CD8-positive, alpha-beta memory T cell (primary cell): ENCODE results near the gene MARCHF9. TPM values are rescaled to one million over a fixed set of nuclear protein-coding genes. Genes with fewer than 3 reads are reported as not detected.

Experiments used
- CTCF ChIA-PET: fragments of 350-600 bp; sonication (Branson Sonifier 250); formaldehyde crosslinking; loops from one replicate; lab custom pipeline; 2021; ENCODE audit warnings: antibody characterized with exemption; lab: Charles Lee
- POLR2A ChIA-PET: fragments of 350-600 bp; sonication (Branson Sonifier 250); formaldehyde crosslinking; loops from one replicate; lab custom pipeline; 2021; ENCODE audit warnings: antibody characterized with exemption; lab: Charles Lee
- DNase-seq, 5 donors: peaks; one replicate each; pipeline versions ENCODE4 v3.0.0 to v3.0.0-alpha.2; 2020 to 2022; ENCODE audit warnings: mixed read lengths in 1 of 5
- H3K27ac ChIP-seq: one replicate; pipeline ENCODE4 v1.7.0; 2013; ENCODE audit warnings: low read depth, mild to moderate bottlenecking, low read length, moderate library complexity
- H3K27me3 ChIP-seq: 2 replicates; pipeline ENCODE4 v1.7.0; 2013; ENCODE audit warnings: low read length, mild to moderate bottlenecking; ENCODE audit not compliant: insufficient read depth, poor library complexity, severe bottlenecking
- H3K36me3 ChIP-seq: 2 replicates; pipeline ENCODE4 v1.7.0; 2013; ENCODE audit warnings: mild to moderate bottlenecking, low read length, moderate library complexity; ENCODE audit not compliant: insufficient read depth
- H3K4me1 ChIP-seq: 2 replicates; pipeline ENCODE4 v1.7.0; 2013; ENCODE audit warnings: mild to moderate bottlenecking, low read length, moderate library complexity; ENCODE audit not compliant: insufficient read depth
- H3K4me3 ChIP-seq: 2 replicates; pipeline ENCODE4 v1.7.0; 2013; ENCODE audit warnings: mild to moderate bottlenecking, low read length
- H3K9me3 ChIP-seq: 2 replicates; pipeline ENCODE4 v1.7.0; 2013; ENCODE audit warnings: mild to moderate bottlenecking, low read length
- H3K27ac Mint-ChIP-seq, 8 donors: one replicate each; pipeline ENCODE4 v1.8.0; 2020 to 2021; ENCODE audit warnings: mixed read lengths in 8 of 8, mild to moderate bottlenecking in 6 of 8, inconsistent platforms in 3 of 8, moderate library complexity in 3 of 8
- H3K27me3 Mint-ChIP-seq, 2 donors: one replicate each; pipeline ENCODE4 v1.8.0; 2020 to 2021; ENCODE audit warnings: mixed read lengths in 2 of 2, mild to moderate bottlenecking in 1 of 2, moderate library complexity in 1 of 2
- H3K36me3 Mint-ChIP-seq, 3 donors: one replicate each; pipeline ENCODE4 v1.8.0; 2020 to 2021; ENCODE audit warnings: mixed read lengths in 3 of 3, inconsistent platforms in 1 of 3, mild to moderate bottlenecking in 1 of 3
- H3K4me1 Mint-ChIP-seq, 3 donors: one replicate each; pipeline ENCODE4 v1.8.0; 2020 to 2021; ENCODE audit warnings: mixed read lengths in 3 of 3, inconsistent platforms in 1 of 3, mild to moderate bottlenecking in 1 of 3
- H3K4me3 Mint-ChIP-seq, 7 donors: one replicate each; pipeline ENCODE4 v1.8.0; 2020 to 2021; ENCODE audit warnings: mixed read lengths in 7 of 7, mild to moderate bottlenecking in 6 of 7, moderate library complexity in 4 of 7, inconsistent platforms in 2 of 7
- H3K9me3 Mint-ChIP-seq, 5 donors: one replicate each; pipeline ENCODE4 v1.8.0; 2020 to 2022; ENCODE audit warnings: mixed read lengths in 5 of 5, mild to moderate bottlenecking in 3 of 5, moderate library complexity in 2 of 5, inconsistent platforms in 1 of 5
- polyA plus RNA-seq: library from polyadenylated mRNA; unstranded; fragments of 300-500 nt; fragmentation: Illumina TruSeq; gene quantifications from one replicate; pipeline ENCODE4 v1.2.3, GENCODE V29; 2021
- total RNA-seq, 2 experiments: library from RNA; stranded (reverse); gene quantifications; one replicate each; pipeline ENCODE4 v1.2.3, GENCODE V29; 2021

MARCHF9 gene
- total and polyA plus RNA-seq, 3 experiments from 2014 or later, result 5.7 to 27.2 (median 26.3) TPM

DNA sequence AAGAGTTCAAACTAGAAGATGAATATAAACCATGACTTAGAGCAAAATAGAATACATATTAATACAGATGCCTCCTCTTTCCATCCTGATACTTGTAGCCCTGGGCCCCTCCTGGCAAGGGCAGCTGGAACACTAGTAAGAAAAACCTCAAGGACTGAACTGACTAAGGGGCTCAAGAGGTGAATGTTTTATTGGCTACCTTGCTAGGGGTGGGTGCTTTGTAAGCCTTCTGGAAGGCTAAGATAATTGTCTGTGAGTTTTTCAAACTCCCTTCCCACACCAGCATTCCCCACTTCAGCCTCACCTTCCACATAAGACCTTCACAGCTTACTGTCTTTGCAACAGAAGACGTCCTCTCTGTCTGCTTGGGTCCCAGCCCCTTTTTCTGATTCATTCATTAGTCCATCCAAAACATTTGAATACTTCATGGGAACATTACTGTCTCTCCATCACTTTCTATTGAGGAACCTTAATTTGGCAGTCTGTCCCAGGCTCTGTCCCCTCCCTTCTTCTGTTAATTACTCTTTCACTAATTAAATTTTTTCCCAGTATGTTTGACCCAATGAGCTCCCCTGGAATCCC, 1.1 kb upstream of the MARCHF9 start:
- Histone ChIP-seq H3K4me3 (peak overlapping the region; percentile 65), H3K9me3 (no peaks in the 10 kb centered on the region), H3K36me3 (peaks cover 15% of the 10 kb centered on the region), H3K27ac (peak overlapping the region; percentile 69), H3K27me3 (no peaks in the 10 kb centered on the region), H3K4me1 (peaks cover 50% of the 10 kb centered on the region)
- POLR2A ChIA-PET, result interaction anchor here (0.6 to 3.0 kb wide), 2 partner anchors 12 to 13 kb away, joined by 3 to 12 read pairs; partner anchors contain the start of gene CYP27B1
- Mint-ChIP-seq H3K4me1 (peaks cover 50 to 66% (median 59%) of the 10 kb centered on the region in 3 donors), H3K27ac (peak overlapping the region; percentile 93 to 100 (median 96)), H3K27me3 (peaks cover 0 to 2% of the 10 kb centered on the region in 2 donors), H3K9me3 (no peaks in the 10 kb centered on the region), H3K36me3 (peaks cover 0 to 49% (median 3%) of the 10 kb centered on the region in 3 donors), H3K4me3 (peak overlapping the region; percentile 86 to 95 (median 92))
- CTCF ChIA-PET, result interaction anchor here (0.8 to 3.4 kb wide), 3 partner anchors 17 to 151 kb away, joined by 3 to 30 read pairs (median 3); partner anchors contain the start of gene TSFM
- DNase-seq, result no peak

DNA sequence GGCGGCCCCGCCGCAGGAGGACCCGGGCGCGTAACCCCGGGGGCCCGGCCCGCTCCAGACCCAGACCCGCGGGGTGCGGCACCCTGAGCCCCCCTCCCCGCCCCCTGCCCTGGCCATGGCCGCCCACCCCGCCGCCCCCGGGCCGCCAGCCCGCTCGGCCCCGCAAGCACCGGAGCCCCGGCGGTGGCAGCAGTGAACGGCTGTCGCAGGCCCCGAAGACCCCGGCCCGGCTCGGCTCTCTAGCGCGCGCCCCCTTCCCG, 221 bp downstream of the MARCHF9 start:
- H3K4me3 Mint-ChIP-seq, result peak overlapping the region in 5 of 7 donors; percentile 48 to 95 (median 54)
- peaks cover 50% of the 10 kb centered on the region for H3K4me1 ChIP-seq
- H3K9me3 ChIP-seq, result no peaks in the 10 kb centered on the region
- DNase-seq, result no peak
- H3K27me3 ChIP-seq, result no peaks in the 10 kb centered on the region
- H3K27me3 Mint-ChIP-seq, result peaks cover 0 to 2% of the 10 kb centered on the region in 2 donors
- peaks cover 4 to 52% (median 4%) of the 10 kb centered on the region in 3 donors for H3K36me3 Mint-ChIP-seq
- no peak overlapping the region for H3K4me3 ChIP-seq
- ChIA-PET POLR2A (interaction anchor here (3.0 kb wide), 1 partner anchor 12 kb away, joined by 12 read pairs; the partner anchor contains the start of gene CYP27B1), CTCF (interaction anchor here (0.5 to 3.4 kb wide), 4 partner anchors 11 to 150 kb away, joined by 3 to 37 read pairs (median 17); partner anchors contain the start of genes CYP27B1 and TSFM)
- peak overlapping the region in 1 of 8 donors; percentile 63 for H3K27ac Mint-ChIP-seq
- H3K36me3 ChIP-seq, result peaks cover 11% of the 10 kb centered on the region
- no peaks in the 10 kb centered on the region for H3K9me3 Mint-ChIP-seq
- H3K27ac ChIP-seq, result no peak overlapping the region
- H3K4me1 Mint-ChIP-seq, result peaks cover 60 to 76% (median 70%) of the 10 kb centered on the region in 3 donors

DNA sequence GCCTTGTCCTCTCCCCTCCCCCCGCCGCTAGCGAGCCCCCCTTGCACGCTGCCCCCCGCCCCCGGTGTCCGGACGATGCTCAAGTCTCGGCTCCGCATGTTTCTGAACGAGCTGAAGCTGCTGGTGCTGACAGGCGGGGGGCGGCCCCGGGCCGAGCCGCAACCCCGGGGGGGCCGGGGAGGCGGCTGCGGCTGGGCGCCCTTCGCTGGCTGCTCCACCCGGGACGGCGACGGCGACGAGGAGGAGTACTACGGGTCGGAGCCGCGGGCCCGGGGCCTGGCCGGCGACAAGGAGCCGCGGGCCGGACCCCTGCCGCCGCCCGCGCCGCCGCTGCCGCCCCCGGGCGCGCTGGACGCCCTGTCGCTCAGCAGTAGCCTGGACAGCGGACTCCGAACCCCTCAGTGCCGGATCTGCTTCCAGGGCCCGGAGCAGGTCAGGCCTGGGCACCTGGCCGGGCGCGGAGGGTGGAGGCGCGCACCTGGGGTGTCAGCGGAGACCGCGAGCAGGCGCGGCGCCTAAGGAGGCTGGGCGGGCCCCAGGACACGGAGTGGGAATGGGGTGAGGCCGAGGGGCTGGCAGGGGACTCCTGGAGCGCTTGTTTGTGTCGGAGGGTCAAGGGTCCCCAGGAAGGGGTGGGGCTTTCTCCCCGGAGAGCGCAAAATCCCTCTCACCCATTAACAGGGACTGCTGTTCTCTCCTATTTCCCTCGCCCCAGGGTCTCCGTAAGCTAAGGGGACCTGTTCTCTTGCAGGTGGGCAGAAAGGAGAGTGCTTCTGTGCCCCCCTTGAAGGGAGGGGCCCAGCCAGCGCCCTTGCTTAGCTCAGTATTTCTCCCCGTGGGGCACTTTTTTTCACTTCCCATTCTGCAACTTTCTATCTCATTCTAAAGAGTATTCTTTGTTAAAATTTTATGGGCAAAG, 810 bp downstream of the MARCHF9 start:
- Histone ChIP-seq H3K9me3 (no peaks in the 10 kb centered on the region), H3K27ac (peak overlapping the region; percentile 40), H3K36me3 (peaks cover 13% of the 10 kb centered on the region), H3K4me3 (peak overlapping the region; percentile 52), H3K27me3 (no peaks in the 10 kb centered on the region), H3K4me1 (peaks cover 48% of the 10 kb centered on the region)
- H3K4me1 Mint-ChIP-seq, result peaks cover 59 to 70% (median 65%) of the 10 kb centered on the region in 3 donors
- CTCF ChIA-PET, result interaction anchor here (0.5 to 3.4 kb wide), 17 partner anchors 11 to 237 kb away, joined by 3 to 37 read pairs (median 5); partner anchors contain the start of genes AVIL, CYP27B1, EEF1AKMT3 and METTL1
- no peaks in the 10 kb centered on the region for H3K9me3 Mint-ChIP-seq
- peaks cover 0 to 2% of the 10 kb centered on the region in 2 donors for H3K27me3 Mint-ChIP-seq
- POLR2A ChIA-PET, result interaction anchor here (1.4 to 3.0 kb wide), 5 partner anchors 11 to 27 kb away, joined by 5 to 12 read pairs (median 6); partner anchors contain the start of genes CYP27B1, EEF1AKMT3, METTL1 and TSFM
- peaks cover 4 to 46% (median 4%) of the 10 kb centered on the region in 3 donors for H3K36me3 Mint-ChIP-seq
- DNase-seq, result peak; percentile 36 to 73 (median 51)
- peak overlapping the region; percentile 83 to 97 (median 89) for H3K4me3 Mint-ChIP-seq
- H3K27ac Mint-ChIP-seq, result peak overlapping the region; percentile 78 to 97 (median 91)

DNA sequence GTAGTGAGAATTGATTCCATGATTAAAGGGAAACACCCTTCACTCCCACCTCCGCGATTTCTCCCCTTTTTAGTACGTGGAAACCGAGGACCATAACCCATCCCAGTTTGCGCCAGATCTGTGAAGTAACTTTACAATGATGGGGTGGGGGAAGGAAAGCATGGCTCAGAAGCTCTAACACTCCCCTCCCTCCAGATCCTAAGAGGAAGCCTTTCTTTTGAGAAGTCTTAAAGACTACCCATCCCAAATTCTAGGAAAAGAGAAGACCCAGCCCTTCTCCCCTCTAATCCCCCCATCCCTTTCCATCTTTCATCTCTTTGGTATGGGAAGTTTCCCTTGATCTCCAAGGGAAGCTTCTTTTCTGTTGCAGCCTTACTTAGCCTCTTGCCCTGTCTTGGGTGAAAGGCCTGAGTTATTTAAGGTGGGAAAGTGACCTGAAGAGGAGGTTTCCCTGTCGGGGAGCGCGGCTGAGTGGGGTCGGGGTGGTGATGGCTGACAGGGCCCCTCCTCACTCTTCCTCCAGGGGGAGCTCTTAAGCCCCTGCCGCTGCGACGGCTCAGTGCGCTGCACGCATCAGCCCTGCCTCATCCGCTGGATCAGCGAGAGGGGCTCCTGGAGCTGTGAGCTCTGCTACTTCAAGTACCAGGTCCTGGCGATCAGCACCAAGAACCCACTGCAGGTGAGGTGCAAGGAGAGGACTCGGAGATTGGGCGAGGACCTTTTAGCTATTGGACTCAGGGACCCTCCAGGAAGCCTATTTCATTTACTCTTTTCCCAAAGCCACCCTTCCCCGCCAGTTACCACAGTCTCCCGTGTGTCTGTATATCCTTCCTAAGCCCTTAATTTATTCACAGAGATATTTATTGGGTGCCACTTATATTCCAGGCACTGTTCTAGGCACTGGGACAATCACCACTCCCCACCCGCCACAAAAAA, 1.8 kb downstream of the MARCHF9 start:
- POLR2A ChIA-PET, result interaction anchor here (1.1 to 3.0 kb wide), 6 partner anchors 10 to 90 kb away, joined by 3 to 12 read pairs (median 6); partner anchors contain the start of genes CTDSP2, CYP27B1, EEF1AKMT3 and METTL1
- peaks cover 38% of the 10 kb centered on the region for H3K4me1 ChIP-seq
- peak overlapping the region; percentile 83 to 97 (median 89) for H3K4me3 Mint-ChIP-seq

DNA sequence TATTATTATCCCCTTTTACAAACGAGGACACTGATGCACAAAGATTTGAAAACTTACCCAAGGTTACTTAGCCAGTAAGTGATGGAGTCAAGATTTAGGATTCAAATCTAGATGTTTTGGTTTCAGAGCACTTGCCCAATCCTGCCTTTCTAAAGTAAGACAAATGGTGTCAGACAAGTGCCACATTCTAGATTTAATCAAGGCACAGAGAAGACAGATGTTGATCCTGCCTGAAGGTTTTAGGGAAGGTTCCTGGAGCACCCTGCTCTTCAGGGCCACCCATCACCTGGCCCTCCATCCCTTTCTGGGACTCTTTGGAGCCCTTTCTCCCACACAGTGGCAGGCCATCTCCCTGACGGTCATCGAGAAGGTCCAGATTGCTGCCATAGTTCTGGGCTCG, 2.9 kb downstream of the MARCHF9 start:
- peaks cover 32% of the 10 kb centered on the region for H3K4me1 ChIP-seq
- no peaks in the 10 kb centered on the region for H3K9me3 ChIP-seq
- POLR2A ChIA-PET, result interaction anchor here (2.3 kb wide), 1 partner anchor 17 kb away, joined by 5 read pairs; no protein-coding TSS in a partner anchor
- Mint-ChIP-seq H3K4me1 (peaks cover 42 to 49% (median 44%) of the 10 kb centered on the region in 3 donors), H3K27ac (peak overlapping the region in 1 of 8 donors; percentile 6), H3K4me3 (peak overlapping the region in 3 of 7 donors; percentile 15 to 63 (median 36)), H3K9me3 (no peaks in the 10 kb centered on the region), H3K27me3 (peaks cover 0 to 2% of the 10 kb centered on the region in 2 donors), H3K36me3 (peaks cover 4 to 36% (median 4%) of the 10 kb centered on the region in 3 donors)
- H3K27ac ChIP-seq, result no peak overlapping the region
- CTCF ChIA-PET, result interaction anchor here (1.6 to 2.3 kb wide), 2 partner anchors 23 to 30 kb away, joined by 5 to 19 read pairs; no protein-coding TSS in a partner anchor
- no peak overlapping the region for H3K4me3 ChIP-seq
- no peak for DNase-seq
- no peaks in the 10 kb centered on the region for H3K27me3 ChIP-seq
- H3K36me3 ChIP-seq, result peaks cover 15% of the 10 kb centered on the region

More for the DNA sequence above, 1.8 kb downstream of the MARCHF9 start:
- Histone ChIP-seq H3K27me3 (no peaks in the 10 kb centered on the region), H3K9me3 (no peaks in the 10 kb centered on the region), H3K4me3 (peak overlapping the region; percentile 52), H3K27ac (peak overlapping the region; percentile 40), H3K36me3 (peaks cover 15% of the 10 kb centered on the region)
- Mint-ChIP-seq H3K36me3 (peaks cover 4 to 41% (median 4%) of the 10 kb centered on the region in 3 donors), H3K9me3 (no peaks in the 10 kb centered on the region), H3K4me1 (peaks cover 51 to 60% (median 55%) of the 10 kb centered on the region in 3 donors), H3K27me3 (peaks cover 0 to 2% of the 10 kb centered on the region in 2 donors), H3K27ac (peak overlapping the region; percentile 84 to 97 (median 92))
- CTCF ChIA-PET, result interaction anchor here (0.8 to 3.4 kb wide), 23 partner anchors 10 to 238 kb away, joined by 3 to 37 read pairs (median 5); partner anchors contain the start of genes AVIL, CYP27B1, EEF1AKMT3 and METTL1
- DNase-seq, result peak; percentile 54 to 80 (median 65)

DNA sequence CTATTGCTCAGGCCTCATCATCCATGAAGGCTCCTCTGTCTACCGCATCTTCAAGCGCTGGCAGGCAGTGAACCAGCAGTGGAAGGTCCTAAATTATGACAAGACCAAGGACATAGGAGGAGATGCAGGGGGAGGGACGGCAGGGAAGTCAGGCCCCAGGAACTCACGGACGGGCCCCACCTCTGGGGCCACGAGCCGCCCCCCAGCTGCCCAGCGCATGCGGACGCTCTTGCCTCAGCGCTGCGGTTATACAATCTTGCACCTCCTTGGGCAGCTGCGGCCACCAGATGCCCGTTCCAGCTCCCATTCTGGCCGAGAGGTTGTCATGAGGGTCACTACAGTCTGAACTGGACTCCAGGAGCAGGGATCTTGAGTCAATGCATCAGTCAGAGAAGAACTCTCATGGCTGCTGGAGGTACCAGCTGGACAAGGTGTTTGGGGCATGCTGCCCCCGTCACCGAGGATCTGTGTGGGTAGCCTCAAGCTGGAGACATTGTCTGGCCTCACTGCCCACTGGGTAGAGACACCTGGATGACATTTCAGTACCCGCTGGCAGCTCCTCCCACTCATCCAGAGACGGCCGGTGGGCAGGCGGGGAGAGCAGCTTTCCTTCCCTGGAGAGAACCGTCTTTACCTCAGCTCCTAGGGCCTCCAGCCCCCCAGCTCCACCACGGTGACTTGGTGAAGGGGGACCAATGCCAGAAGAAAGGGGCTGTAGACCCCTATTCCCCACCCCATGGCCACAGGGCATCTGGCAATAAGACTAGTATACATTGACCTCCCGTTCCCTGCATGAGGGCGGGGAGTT, 3.9 kb downstream of the MARCHF9 start:
- peaks cover 33 to 39% (median 34%) of the 10 kb centered on the region in 3 donors for H3K4me1 Mint-ChIP-seq
- Histone ChIP-seq H3K4me3 (no peak overlapping the region), H3K27ac (no peak overlapping the region), H3K36me3 (peaks cover 15% of the 10 kb centered on the region), H3K9me3 (no peaks in the 10 kb centered on the region), H3K27me3 (no peaks in the 10 kb centered on the region), H3K4me1 (peaks cover 22% of the 10 kb centered on the region)
- H3K9me3 Mint-ChIP-seq, result no peaks in the 10 kb centered on the region
- H3K27me3 Mint-ChIP-seq, result peaks cover 6 to 9% of the 10 kb centered on the region in 2 donors
- H3K27ac Mint-ChIP-seq, result peak overlapping the region in 5 of 8 donors; percentile 20 to 94 (median 52)
- ChIA-PET CTCF (interaction anchor here (0.8 to 2.3 kb wide), 9 partner anchors 8 to 144 kb away, joined by 3 to 24 read pairs (median 4); partner anchors contain the start of gene TSFM), POLR2A (interaction anchor here (1.5 kb wide), 1 partner anchor 14 kb away, joined by 4 read pairs; the partner anchor contains the start of gene TSPAN31)
- DNase-seq, result no peak
- peak overlapping the region in 2 of 7 donors; percentile 63 to 75 for H3K4me3 Mint-ChIP-seq
- peaks cover 4 to 36% (median 4%) of the 10 kb centered on the region in 3 donors for H3K36me3 Mint-ChIP-seq
